ENCODE measurements around the gene LEPR.

Gene LEPR

GRCh38 chr1:65409816-65410326 is 10.6 kb upstream of the LEPR start:
- no peak for DNase-seq

DNA sequence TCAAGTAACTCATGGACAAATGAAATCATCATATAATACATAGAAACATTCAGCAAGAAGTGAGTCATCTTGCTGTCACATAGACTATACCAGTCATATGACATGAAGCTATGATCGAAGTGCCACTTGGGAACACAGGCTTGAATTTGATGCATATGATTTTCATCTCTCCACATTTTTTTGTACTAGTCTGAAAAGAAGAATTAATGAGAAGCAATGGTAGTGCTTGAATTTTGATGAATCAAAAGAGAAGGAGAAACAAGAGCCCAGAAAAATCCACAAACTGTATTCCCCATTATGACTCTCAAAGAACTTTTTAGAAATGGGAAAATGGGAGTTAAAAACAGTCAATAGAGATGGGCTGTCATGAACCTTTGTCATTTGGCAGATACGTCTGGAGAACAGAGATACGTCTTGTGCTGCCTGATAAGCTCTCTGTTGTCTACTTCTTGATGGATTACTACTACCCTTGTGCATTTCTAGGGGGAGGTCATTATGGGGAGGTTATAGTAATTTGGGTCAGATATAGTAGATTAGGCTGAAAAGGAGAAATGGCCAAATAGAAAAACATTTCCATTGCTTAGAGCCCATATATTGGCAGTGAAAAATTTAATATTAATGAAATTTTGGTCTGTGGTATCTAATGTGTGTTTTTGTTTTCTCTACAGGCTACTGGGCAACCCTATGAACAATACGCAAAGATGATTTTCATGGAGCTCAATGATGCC is 8.0 kb upstream of the LEPR start:
- DNase-seq: no peak

DNA sequence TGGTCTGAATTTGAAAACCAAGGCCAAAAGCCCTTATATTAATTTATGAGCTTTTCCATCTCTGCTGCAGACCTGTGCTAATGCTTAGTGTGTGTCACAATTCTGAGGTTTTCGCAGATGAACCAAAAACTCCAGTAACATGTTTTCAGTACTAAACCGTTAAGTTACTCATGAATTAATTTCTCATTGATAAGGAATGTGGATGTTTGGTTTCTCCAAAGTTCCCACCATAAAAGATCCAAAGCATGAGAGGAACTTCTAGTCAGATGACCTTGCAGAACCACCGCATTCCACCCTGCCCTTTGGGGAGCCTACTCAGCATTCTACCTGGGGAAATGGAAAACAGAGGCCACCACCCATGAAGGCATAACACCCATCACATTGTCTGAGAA is 7.5 kb upstream of the LEPR start:
- no peak for DNase-seq

GRCh38 chr1:65414538-65414937 is 5.9 kb upstream of the LEPR start:
- DNase-seq: no peak

DNA sequence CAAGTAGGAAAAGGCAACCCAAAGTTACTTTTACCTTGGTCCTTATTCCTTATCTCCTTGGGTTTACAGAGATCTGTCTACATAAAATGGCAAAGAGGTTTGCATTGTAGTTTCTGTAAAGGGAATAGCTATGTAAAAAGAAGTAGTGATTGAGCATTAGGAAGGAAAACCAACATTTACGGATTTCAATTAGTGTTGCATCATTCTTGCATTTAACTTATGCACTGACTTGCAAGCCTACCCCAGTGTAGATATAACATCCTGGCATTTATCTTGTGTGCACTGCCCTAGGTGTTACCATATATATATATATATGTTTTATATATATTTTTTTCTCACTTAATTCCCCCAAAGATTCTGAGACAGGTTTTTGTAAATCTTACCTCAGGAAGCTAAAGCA is 3.7 kb upstream of the LEPR start:
- DNase-seq: no peak

GRCh38 chr1:65417729-65418128 is 2.7 kb upstream of the LEPR start:
- DNase-seq: no peak

GRCh38 chr1:65418522-65419185 is 1.8 kb upstream of the LEPR start:
- DNase-seq: no peak

DNA sequence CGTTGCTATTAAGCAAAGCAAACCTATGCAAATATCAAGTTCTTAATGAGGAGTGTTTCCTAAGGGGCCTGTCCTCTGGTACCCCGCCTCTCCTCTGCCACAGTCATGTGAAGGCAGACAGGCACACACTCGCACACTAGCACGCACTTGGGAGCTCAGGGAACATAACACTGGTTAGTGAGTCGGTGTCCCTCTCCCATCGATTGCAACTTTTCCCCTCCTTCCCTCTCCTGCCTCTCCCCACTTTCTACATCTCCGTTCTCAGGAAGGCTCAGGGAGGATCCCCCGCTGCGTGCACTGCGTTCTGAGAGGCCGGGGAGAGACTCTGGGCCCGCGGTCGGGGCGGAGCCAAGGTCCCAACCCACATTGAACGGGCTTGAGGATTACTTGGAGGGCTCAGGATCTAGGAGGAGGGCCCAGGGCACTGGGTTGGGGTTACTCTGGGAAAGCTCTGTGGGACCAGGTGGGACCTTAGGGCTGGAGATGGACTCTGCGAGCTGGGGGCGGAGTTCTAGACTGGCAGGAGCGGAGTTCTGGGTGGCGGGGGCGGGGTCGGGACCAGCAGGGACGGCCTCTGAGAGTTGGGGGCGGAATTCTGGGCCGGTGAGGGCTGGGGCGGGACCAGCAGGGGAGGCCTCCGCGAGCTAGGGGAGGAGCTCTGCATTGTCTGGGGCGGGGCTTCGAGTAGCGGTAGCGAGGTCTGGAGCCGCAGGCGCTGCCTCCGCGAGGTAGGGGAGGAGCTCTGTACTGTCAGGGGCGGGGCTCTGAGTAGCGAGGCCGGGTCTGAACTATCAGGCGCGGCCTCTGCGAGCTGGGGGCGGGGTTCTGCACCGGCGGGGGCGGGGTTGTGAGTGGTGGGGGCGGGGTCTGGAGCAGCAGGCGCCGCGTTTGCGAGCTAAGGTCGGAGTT is 533 bp upstream of the LEPR start:
- peak; percentile 96 for DNase-seq

GRCh38 chr1:65421351-65422025 is 1.0 kb downstream of the LEPR start:
- DNase-seq: no peak

DNA sequence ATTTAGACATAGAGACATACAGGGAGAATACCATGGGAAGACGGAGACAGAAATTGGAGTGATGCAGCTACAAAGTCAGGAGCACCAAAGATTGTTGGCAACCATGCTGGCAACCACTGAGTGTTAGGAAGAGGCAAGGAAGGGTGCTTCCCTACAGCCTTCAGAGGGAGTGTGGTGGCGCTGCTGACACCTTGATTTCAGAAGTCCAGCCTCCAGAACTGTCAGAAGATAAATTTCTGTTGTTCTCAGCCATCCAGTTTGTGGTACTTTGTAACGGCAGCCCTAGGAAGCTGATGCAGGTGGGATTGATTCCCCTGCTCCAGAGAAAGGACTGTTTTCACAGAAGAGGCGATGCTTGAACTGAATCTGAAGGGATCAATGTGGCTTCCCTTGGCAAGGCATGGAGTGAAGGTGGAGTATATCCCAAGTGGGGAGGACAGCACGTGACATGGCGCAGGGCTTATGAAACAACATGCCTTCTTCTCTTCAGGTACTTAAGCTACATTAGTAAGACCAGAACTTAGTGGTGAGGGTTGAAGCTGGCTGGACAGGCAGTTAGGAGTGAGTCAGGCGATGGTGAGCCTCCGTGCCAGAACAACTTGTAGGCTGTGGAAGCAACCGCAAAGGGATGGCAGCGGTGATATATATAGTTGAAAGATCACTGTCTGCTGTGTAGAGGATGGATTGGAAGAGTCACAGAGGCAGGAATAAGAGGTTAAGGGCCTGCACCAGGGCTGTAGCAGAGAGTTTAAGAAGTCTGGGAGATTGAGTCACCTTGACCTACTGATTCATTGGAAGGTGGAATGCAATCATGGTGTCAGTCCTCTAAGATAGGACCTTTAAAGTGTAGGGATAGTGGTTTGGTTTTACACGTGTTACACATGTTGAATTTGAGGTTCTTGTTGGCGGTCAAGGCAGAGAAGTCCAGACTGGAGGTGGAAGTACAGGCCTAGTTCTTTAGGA is 2.1 kb downstream of the LEPR start:
- DNase-seq: no peak

DNA sequence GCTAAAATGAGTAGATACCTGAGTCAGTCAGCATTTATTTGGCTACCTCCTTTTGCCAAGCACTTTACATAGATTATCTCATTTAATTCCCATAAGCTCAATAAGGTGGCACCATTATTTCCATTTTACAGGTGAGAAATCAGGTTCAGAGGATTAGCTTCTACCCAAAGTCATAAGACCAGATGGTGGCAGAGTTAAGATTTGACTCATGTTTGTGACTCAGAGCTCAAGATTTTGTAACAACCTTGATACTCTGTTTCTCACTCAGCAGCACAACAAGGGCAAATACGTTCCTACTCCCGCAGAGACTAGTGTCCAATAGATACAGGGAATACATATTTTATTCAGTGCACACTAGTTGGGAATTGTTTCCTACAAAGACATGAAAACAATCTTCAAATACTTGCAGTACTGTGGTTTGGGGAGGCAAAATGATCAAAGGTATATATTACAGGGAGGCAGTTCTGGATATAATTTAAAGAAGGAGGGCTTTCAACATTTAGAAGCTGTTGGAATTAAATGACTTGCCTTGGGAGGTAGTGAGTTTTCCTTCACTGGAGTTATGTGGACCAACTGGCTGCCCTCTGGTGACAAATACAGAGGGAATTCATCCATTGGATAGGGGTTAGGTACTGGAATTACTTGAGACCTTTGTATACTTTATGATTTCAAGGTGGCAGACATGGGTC is 3.6 kb downstream of the LEPR start:
- no peak for DNase-seq

- DNase-seq: no peak
Observed at GRCh38 chr1:65424573-65424889, 4.1 kb downstream of the LEPR start.

DNA sequence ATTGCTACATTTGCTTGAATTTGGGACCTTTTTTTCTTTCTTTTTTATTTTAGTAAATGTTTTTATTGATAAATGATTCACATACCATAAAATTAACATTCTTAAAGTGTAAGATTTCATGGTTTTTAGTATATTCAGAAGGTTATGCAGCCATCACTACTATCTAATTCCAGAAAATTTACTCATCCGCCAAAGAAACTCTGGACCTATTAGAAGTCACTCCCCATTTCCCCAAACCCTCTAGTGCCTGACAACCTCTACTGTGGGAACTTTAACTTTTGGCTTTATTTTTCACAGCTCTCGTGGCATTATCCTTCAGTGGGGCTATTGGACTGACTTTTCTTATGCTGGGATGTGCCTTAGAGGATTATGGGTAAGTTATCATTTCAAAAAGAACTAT is 4.5 kb downstream of the LEPR start:
- no peak for DNase-seq

- DNase-seq: no peak
Observed at GRCh38 chr1:65425697-65426096, 5.2 kb downstream of the LEPR start.

GRCh38 chr1:65429078-65429477 is 8.6 kb downstream of the LEPR start:
- DNase-seq: no peak

DNA sequence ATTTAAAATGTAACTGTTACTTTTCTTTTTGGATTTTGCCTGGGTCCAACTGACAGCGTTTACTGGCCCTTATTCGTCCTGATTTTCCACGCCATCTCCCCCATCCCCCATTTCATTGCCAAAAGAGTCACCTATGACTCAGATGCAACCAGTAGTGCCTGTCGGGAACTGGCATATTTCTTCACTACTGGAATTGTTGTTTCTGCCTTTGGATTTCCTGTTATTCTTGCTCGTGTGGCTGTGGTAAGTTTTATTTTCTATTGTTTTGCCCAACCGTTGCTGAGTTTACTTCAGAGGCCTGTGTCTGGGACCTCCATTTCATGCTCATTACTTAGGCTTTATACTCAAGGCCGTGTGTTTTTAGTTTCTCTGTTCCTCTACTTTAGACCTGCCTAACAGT is 9.3 kb downstream of the LEPR start:
- DNase-seq: no peak

- DNase-seq: no peak
Observed at GRCh38 chr1:65431111-65431705, 10.7 kb downstream of the LEPR start.

DNA sequence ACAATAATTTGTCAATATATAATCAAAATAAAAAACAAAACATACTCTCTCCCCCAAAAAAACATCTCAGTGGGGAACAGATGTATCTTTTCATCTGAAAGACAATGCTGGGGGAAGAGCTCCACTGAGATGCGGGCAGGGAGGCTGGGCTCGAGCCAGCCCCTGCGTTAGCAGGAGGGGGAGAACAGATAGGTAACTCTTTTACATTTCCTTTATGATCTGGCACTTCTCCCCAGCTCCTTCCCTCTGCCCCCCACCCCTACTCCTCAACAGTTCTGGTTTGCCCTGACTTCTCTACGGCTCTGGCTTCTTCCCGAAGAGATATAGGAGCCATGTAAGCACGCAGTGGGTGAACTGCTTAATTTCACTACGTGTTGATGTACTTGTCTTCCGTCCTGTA is 12.4 kb downstream of the LEPR start:
- DNase-seq: no peak

- DNase-seq: no peak
Observed at GRCh38 chr1:65434255-65434654, 13.8 kb downstream of the LEPR start.

GRCh38 chr1:65434760-65435159 is 14.3 kb downstream of the LEPR start:
- no peak for DNase-seq

DNA sequence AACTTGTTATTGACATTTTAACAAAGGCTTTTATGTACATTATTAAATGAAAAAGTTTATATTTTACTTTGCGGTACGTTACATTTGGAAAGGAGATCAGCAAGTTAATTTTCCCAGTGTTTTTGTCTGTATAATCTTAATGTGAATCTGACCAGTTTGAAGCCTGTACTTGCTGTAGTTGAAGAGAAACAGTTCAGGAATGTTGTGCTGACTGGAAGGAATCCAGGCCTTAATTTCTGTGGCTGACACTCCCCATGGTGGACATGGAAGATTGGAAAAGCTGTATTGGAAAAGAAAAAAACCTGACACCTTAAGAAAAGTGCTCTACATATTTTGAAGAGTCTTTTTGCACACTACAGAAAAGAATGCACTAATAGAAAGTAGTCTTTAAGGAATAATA is 15.5 kb downstream of the LEPR start:
- no peak for DNase-seq

Data from effector CD4-positive, alpha-beta T cell (primary cell).